HG02885 (cell line): ENCODE measurements around the gene FMO2.

Experiments used
- ATAC-seq: cut with Tn5 transposase; IDR thresholded peaks from one replicate; pipeline ENCODE4 v1.9.1; 2021; ENCODE audit warnings: mild to moderate bottlenecking; ENCODE audit not compliant: unreplicated experiment, poor library complexity

Gene FMO2, protein sequence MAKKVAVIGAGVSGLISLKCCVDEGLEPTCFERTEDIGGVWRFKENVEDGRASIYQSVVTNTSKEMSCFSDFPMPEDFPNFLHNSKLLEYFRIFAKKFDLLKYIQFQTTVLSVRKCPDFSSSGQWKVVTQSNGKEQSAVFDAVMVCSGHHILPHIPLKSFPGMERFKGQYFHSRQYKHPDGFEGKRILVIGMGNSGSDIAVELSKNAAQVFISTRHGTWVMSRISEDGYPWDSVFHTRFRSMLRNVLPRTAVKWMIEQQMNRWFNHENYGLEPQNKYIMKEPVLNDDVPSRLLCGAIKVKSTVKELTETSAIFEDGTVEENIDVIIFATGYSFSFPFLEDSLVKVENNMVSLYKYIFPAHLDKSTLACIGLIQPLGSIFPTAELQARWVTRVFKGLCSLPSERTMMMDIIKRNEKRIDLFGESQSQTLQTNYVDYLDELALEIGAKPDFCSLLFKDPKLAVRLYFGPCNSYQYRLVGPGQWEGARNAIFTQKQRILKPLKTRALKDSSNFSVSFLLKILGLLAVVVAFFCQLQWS

DNA sequence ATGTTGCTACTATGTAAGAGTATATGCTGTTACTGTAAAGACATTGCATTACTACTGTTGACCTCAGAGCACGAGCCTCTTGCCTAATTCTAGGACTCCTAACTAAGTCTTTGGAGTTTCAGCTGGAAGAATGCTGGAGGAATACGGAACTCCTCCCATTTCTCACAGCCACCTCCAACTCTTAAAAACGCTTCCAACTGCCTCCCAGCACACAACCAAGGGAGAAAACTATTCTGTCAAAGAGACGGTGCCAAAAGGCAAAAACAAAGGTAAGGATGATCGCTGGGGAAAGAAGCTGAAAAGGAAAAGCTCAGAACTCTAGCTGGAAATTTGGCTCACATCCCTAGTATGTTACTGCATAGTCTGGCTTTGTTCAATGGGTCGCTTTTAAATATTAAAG, at the start of gene FMO2:
Gene FMO2, plus strand, starts transcription at position 210 of the 400 bp plus-strand sequence. CDS start 414 bp downstream, outside the sequence.
- ATAC-seq = no peak

DNA sequence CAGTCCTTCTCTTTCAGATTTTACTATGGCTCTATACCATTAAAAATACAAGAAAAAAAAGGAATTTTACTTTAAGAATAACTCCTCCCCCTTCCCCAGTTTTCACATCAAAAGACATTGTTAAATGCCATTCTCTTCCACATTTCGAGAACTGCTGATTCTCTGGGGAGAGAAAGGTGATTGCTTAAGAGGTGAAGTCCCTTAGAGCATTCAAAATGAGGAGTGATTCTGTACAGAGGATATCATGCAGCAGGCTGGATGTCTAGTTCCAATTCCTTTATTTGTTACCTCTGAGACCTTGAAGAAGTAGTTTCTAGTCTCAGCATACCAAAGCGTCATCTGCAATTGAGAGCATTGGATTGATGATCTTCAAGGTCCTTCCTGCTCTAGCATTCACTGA, 47.5 kb upstream of the FMO2 start:
- no peak for ATAC-seq

DNA sequence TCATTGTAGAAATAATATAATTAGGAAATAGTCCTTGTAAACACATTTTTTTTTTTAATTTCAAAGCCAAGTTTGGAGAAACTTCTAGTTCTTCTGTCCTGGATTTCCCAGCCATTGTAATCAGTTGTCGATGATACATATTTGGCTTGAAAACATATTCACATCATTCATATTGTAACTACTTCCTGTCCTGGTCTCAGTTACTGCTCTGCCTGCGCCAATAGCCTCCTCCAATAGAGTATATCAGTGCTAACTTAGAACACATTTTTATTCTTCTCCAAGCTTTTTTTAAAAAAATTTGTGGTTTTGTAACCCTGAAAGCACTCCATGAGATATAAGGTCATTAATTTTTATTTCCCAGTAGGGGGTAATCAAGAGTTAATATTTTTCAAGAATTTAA, 46.1 kb upstream of the FMO2 start:
- no peak for ATAC-seq

DNA sequence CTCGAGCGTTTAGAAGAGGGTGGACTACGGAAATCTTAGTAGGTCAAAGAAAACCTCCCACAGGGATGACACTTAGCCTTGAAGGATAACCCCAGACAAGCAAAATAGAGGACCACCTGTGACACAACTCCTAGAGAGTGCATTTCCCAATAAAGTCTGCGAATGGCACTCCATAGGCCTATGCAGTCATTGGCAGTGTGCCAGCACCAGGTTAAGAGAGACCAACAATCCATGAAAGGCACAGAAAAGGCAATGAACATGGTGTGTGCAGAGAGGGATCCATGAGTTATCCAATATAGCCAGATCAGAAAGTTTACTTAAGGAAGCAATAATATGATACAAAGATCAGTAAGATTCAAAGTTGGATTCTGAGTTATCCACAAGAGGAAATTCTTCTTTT, 45.2 kb upstream of the FMO2 start:
- no peak for ATAC-seq

DNA sequence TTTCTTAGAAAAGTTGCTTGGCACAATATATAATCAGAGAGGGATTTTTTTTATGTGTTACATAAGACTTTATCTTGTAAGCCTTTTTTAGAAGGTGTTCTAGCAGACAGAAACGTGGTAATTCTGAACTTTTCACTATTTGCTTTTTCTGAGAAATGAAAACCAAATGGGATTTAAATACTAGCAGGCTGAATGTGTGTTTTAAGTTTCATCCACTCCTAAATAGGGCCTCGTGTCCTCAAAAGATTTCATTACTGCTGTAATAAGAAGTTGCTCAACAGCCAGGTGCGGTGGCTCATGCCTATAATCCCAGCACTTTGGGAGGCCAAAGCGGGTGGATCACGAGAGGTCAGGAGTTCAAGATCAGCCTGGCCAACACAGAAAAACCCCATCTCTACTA, 44.7 kb upstream of the FMO2 start:
- no peak for ATAC-seq

DNA sequence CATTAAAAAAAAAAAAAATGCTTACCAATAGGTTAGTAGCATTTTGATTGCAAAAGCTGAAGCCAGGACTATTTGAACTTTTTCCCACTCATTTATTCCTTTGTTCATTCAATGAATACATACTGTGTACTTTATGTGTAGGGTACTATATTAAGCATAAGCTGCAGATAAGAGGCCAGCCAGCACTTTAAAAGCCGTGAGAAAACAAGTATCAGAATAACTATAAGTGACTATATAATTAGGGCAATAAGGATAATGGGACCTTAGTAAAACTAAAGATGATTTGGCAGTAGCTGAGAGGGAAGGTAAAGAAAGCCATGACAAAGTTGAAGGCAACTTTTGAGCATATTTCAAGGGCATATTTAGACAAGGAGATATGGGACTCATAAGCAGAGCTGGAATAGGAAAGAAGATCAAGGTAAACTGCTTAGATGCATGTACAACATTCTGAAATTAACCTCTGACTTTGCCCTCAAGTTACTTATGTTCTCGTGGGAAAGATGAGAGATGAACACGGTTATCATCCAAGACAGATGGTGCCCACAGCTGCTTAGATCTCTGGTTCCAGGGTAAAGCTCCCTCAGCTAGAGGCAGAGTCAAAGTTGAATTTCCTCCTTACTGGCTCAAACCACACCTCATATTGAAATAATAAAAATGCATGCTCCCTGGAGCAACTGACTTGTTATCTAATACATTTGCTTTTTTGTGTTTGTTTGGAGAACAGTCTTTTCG, 44.0 kb upstream of the FMO2 start:
- ATAC-seq = no peak

DNA sequence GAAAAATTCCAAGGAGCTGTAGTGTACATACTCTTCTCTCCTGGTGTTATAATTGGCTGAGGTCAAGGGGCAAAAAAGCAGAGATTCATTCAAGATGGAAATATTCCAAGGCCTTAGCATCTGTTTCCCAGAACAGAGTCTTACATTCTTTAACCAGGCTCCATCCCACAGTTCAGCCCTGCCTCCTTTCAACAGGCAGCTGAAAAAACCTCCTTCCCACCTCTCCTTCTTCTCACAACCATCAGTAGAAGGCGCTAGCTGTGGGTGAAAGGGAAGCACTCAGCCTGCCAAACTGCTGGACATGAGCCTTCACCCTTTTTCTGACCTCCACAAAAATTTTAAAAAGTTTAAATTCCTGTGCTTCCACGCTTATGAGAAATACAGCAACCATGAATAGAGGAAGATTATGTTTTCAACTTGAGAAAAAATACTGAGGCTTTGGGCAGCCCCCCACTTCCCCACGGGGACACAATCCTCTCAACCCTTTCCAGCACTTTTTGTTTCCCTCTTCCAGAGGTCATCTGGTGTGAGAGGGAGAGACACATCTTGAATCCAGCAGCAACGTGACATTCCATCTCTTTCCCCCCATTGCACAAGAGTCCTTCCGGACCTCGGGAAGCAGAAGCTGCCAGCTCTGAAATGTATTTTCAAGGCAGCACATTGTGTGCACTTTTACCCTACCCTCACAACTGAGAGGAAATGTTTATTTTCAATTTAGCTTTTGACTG, 43.2 kb upstream of the FMO2 start:
- ATAC-seq = no peak

DNA sequence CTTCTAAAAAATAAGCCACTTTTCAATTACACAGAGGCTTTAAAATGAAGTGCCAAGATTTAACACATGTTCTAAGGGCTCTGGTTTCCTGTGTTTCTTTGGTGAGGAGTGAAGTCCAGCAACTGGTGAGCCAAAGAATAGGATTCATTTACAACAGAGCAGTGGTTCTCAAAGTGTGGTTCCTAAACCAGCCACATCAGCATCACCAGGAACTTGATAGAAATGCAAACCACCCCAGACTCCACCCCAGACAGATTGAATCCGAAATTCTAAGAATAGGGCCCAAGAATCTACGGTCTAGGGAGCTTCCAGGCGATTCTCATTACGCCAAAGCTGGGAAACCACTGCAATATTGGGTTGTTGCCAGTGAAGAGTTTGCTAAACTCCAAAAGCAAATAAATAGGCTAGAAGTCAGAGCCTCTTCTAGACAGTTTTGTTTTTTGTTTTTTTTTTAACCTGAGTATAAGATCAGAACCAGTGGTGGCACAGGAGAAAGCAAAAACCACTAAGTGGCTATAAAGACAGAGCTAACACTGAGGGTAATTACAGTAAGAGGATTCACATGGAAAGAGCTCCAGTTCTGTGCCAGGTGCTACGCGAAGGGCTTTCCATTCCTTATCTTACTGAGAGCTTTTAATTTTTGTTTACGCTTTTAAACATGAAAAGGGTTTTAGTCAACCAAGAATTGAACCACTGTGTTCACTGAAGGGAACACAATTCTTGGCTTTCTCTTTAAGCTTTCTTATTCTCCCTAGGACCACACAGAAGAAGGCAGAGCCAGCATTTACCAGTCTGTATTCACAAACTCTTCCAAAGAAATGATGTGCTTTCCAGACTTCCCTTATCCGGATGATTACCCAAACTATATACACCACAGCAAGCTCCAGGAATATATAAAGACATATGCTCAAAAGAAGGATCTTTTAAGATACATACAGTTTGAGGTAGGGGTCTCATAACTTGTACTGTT, 42.4 kb upstream of the FMO2 start:
- no peak for ATAC-seq

DNA sequence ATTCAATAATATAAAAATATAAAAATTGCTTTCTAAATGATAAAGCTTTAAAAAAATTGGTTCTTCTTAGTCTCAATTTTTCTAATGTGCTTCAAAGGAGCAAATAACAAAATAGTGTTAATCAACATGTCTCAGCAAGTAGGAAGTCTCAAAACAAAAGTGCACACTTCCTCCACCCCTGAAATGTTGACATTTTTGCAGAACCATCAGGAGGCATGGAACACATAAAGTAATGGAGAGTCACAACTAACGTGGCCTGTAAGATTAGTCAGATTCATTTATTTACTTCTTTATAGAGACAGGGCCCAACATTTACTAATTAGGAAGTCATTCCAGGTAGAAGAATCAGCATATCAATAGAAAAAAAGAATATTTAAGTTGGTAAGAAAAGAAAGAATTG, 34.9 kb upstream of the FMO2 start:
- ATAC-seq = no peak

DNA sequence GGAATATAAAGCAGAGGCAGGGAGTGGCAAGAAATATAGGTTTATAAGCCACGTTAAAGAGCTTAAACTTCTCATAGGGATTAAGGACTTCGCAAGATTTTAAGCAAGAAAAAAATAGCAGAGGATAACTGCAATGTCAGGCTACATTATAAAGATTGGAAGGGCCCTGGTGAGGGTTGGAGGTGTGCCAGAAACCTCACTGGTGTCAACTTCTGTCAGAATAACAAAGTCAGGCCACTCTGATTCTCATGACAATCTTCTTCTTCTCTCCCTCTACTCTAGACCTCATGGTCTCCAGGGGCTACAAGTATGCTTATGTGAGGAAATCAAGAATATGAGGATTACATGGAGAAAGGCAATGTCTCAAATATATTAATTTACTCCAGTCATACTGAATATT, 32.6 kb upstream of the FMO2 start:
- no peak for ATAC-seq

DNA sequence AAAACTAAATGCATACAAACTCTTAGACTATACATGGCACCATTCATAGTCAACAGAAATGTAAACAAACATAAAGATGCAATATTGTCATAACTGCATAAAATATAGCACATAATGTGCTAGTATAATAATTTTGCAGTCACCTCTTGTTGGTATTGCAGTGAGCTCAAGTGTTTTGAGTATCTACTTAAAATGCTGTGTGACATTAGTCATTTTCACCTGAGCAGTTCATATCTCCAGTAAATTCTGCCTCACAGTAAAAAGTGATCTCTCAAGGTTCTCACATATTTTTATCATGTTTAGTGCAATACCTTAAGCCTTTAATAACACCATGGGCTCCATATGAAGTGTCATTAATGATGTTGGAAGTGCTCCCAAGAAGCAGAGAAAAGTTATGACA, 29.6 kb upstream of the FMO2 start:
- no peak for ATAC-seq

DNA sequence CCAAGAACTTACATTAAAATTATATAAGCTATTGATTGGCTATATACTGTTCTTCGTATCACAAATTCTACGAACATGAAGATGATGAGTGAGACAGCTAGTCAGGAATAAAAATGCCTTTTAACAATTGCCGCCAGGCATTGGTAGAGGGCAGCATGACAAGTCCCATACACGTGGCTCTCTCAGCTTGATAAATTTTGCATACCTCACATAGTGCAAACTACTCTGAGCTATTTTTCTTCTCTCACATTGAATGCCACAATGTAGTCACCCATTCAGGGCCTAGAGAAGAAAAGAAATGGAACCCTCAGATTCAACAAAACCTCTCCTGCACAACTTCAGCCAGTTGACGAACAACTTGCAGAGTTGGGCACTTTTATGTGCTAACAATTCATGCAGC, 27.0 kb upstream of the FMO2 start:
- no peak for ATAC-seq

DNA sequence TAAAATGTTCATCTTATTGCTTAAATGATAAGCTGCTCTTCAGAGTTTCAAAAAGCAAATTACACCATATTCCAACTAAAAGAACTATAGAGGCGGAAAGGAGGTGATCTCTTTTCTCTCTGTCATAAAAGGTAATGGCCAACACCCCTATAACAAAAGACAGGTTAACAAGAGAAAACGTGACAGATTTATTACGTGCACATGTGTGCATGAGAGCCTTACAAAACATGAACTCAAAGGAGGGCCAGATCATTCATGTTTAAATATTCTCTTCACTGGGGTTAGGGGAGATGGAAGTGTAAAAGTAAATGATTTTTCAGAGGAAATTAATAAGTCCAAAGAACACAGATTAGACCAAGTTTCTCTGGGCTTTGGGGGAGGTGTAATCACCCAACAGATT, 26.5 kb upstream of the FMO2 start:
- no peak for ATAC-seq

DNA sequence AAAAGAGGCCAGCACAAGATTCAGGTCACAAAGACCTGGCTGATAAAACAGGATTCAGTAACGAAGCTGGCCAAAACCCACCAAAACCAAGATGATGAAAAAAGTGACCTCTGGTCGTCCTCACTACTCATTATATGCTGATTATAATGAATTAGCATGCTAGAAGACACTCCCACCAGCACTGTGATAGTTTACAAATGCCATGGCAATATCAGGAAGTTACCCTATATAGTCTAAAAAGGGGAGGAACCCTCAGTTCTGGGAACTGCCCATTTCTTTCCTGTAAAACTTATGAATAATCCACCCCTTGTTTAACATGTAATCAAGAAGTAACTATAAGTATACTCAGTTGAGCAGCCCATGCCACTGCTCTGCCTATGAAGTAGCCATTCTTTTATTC, 26.0 kb upstream of the FMO2 start:
- ATAC-seq = no peak

DNA sequence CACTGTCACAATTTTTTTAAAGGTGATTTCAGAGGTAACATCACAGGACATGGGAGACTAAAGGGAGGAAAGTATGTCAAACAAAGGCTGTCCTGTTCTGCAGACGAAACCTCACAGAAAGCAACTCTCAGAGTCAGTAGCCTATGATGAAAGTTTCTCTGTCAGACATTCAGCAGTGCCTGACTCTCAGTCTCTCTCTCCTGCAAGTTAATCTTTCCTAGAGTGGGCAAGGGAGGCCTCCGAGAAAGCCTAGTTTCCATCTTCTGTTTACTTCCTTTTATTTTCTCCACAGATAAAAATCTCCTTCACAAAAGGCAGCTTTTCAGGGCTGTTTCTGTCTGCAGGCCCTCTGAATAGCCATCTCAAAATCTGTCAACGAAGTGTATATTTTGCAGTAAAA, 24.9 kb upstream of the FMO2 start:
- no peak for ATAC-seq

DNA sequence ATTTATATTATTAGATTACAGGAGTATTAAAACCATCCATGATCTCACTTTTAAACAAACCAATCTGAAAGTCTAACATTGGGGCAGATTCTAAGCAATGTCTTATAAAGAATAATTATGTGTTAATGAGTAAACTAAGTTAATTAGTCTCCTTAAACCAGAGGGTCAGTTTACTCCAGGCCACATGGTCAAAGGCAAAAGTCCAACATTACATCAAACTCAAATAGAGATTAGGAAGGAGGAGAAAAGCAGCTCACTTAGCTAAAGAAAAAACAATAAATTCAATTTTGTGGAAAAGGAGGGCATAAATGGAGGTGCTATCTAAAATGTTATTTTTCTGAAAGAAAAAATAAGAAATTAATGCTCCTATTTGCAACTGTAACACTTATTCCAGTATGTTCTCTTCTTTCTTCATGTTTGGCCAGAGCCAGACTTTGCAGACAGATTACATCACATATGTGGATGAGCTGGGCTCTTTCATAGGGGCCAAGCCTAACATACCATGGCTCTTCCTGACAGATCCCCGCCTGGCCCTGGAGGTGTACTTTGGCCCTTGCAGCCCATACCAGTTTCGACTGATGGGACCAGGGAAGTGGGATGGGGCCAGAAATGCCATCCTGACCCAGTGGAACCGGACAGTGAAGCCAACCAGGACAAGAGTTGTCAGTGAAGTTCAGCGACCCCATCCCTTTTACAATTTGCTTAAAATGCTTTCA, 24.3 kb upstream of the FMO2 start:
- ATAC-seq = no peak

DNA sequence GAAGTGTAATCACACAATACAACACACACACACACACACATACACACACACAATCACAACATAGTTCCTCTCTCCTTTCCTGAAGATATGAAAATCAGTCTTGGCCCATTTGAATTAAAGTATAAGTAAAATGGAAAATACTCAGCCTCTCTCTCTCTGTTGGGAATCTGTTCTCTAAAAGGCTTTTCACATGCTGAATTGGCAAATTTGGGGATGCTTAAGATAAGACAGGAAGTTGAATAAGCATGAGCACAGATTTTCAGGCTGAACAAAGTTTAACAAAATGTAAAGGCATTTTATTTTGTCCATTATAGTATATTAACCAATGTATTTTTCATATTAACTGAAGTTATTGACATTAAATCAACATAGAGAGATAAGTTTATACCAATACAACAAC, 23.7 kb upstream of the FMO2 start:
- no peak for ATAC-seq

DNA sequence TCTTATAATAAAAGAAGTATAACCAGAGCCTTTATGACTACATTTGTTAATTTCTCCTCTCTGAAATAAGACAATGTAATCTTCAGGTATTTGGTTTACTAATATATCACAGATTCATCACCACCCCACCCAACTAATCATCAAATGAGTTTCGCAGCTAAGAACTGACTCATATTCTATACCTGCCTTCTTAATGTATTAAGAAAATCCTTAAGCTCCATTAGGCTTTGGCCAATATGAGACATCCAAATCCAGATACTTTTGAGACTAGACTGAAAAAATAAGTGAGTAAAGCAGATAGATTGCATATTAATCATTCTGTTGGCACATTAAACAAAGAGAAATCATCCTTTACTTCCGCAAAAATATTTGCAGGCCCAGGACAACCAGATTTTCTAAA, 18.7 kb upstream of the FMO2 start:
- ATAC-seq = no peak

DNA sequence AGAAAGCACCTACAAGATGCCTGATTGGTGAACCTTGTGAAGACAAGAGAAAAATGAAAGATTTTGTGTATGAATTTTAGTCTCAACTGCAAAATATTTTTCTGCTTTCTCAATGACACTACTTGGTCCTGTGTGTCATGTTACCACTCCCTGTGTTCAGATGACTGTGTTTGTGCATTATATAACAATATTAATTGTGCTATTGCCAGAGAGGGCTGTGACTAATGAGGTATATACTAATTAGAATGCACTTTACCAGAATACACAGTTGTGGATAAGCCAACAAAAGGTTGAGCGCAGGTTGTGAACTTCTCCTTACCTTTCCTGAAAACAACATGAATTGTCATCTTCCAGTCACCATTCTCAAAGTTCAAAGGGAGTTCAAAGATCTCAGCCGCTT, 17.3 kb upstream of the FMO2 start:
- no peak for ATAC-seq
